T-cell (primary cell): ENCODE data around the gene TPD52L2. TPM values are rescaled to one million over a fixed set of nuclear protein-coding genes. Genes with fewer than 3 reads are reported as not detected.

ENCODE experiments used
- ATAC-seq, 4 experiments: fragments of 200-7000 bp in 3 of 4; fragments of 150-1000 bp in 1 of 4; cut with Tn5 transposase; replicated peaks in 1 of 4; 1 replicate in 3 of 4; 2 replicates in 1 of 4; pipeline ENCODE4 v1.10.0; 2021; ENCODE audit warnings: moderate library complexity in 3 of 4, mild to moderate bottlenecking in 2 of 4, moderate number of reproducible peaks in 1 of 4
- CTCF ChIA-PET, 2 donors: fragments of 300-600 bp; sonication (Branson Sonifier 250); formaldehyde crosslinking; loops; one replicate each; lab custom pipeline; 2022; ENCODE audit warnings: antibody characterized with exemption in 2 of 2; lab: Charles Lee
- POLR2A ChIA-PET, 2 donors: fragments of 300-600 bp; sonication (Branson Sonifier 250); formaldehyde crosslinking; loops; one replicate each; lab custom pipeline; 2022; ENCODE audit warnings: antibody characterized with exemption in 2 of 2; lab: Charles Lee
- DNase-seq, 35 experiments: peaks; one replicate each; pipeline versions ENCODE4 v3.0.0 to v3.0.0-alpha.2; 2013 to 2023
- H3K27ac ChIP-seq: one replicate; pipeline ENCODE4 v1.5.1; 2013; ENCODE audit warnings: low read length
- H3K27me3 ChIP-seq, 2 experiments: replicated peaks in 1 of 2; 1 replicate in 1 of 2; 2 replicates in 1 of 2; pipeline versions ENCODE4 v1.6.1 to v1.7.0; 2013; ENCODE audit warnings: low read length in 1 of 2, mixed read lengths in 1 of 2; ENCODE audit not compliant: control insufficient read depth in 2 of 2, insufficient read depth in 2 of 2; ENCODE audit errors: extremely low read depth in 1 of 2
- H3K36me3 ChIP-seq, 2 donors: 1 replicate in 1 of 2; 2 replicates in 1 of 2; pipeline versions ENCODE4 v1.6.1 to v1.7.0; 2013; ENCODE audit warnings: low read length in 1 of 2; ENCODE audit not compliant: control insufficient read depth in 2 of 2, insufficient read depth in 1 of 2; ENCODE audit errors: extremely low read depth in 1 of 2
- H3K4me1 ChIP-seq, 2 experiments: 1 replicate in 1 of 2; 2 replicates in 1 of 2; pipeline versions ENCODE4 v1.6.1 to v1.7.0; 2013; ENCODE audit warnings: low read length in 2 of 2, mixed read lengths in 1 of 2; ENCODE audit not compliant: insufficient read depth in 2 of 2, control insufficient read depth in 1 of 2; ENCODE audit errors: extremely low read depth in 1 of 2
- H3K4me3 ChIP-seq, 2 donors: 1 replicate in 1 of 2; 2 replicates in 1 of 2; pipeline versions ENCODE4 v1.5.1 to v1.7.0; 2013; ENCODE audit warnings: mild to moderate bottlenecking in 2 of 2, low read length in 1 of 2, moderate library complexity in 1 of 2; ENCODE audit not compliant: control insufficient read depth in 1 of 2; ENCODE audit errors: extremely low read depth in 1 of 2
- H3K9me3 ChIP-seq: 2 replicates; pipeline ENCODE4 v1.7.0; 2013
- H3K27ac Mint-ChIP-seq, 2 donors: one replicate each; pipeline ENCODE4 v1.8.0; 2020 to 2021; ENCODE audit warnings: mild to moderate bottlenecking in 2 of 2, mixed read lengths in 2 of 2
- H3K27me3 Mint-ChIP-seq, 2 donors: one replicate each; pipeline ENCODE4 v1.8.0; 2021 to 2022; ENCODE audit warnings: mixed read lengths in 2 of 2
- H3K36me3 Mint-ChIP-seq: one replicate; pipeline ENCODE4 v1.8.0; 2021; ENCODE audit warnings: mixed read lengths
- H3K4me1 Mint-ChIP-seq, 3 donors: one replicate each; pipeline ENCODE4 v1.8.0; 2020 to 2022; ENCODE audit warnings: mixed read lengths in 3 of 3, mild to moderate bottlenecking in 1 of 3
- H3K4me3 Mint-ChIP-seq, 3 donors: one replicate each; pipeline ENCODE4 v1.8.0; 2020 to 2022; ENCODE audit warnings: mild to moderate bottlenecking in 3 of 3, mixed read lengths in 3 of 3, moderate library complexity in 3 of 3
- H3K9me3 Mint-ChIP-seq, 3 donors: one replicate each; pipeline ENCODE4 v1.8.0; 2020 to 2022; ENCODE audit warnings: mixed read lengths in 3 of 3
- WGBS: methylation state at CpG from one replicate; pipeline ENCODE4 v1.1.5; 2013; ENCODE audit warnings: missing lambda C conversion rate; ENCODE audit not compliant: insufficient coverage; 5-methylcytosine and 5-hydroxymethylcytosine counted together
- total RNA-seq, 35 experiments: library from RNA in 6 of 35; stranded (reverse) in 6 of 35; fragments of 120-200 nt in 1 of 35; gene quantifications; one replicate each; pipeline versions ENCODE4 v1.2.1 to v1.2.4 and lab custom pipeline; 2013 to 2026

The TPD52L2 gene
- total RNA-seq, 5 donors from 2014 or later (not counting 1 experiment from before 2014, with no cell fraction given): 27.8 to 44.1 (median 39.3) TPM

GRCh38 chr20:63829603-63829944, 35.5 kb upstream of the TPD52L2 start:
- Histone ChIP-seq H3K36me3 (no peaks in the 10 kb centered on the region), H3K4me3 (peak overlapping the region; percentile 11 to 64), H3K27me3 (peaks cover 5 to 73% of the 10 kb centered on the region in 2 experiments), H3K4me1 (peaks cover 3 to 9% of the 10 kb centered on the region in 2 experiments), H3K27ac (no peak overlapping the region), H3K9me3 (no peaks in the 10 kb centered on the region)
- Mint-ChIP-seq H3K4me1 (peaks cover 9 to 11% (median 11%) of the 10 kb centered on the region in 3 donors), H3K4me3 (peak overlapping the region; percentile 77 to 85 (median 85)), H3K36me3 (no peaks in the 10 kb centered on the region), H3K9me3 (no peaks in the 10 kb centered on the region), H3K27me3 (peaks cover 30 to 57% of the 10 kb centered on the region in 2 donors), H3K27ac (peak overlapping the region in 1 of 2 donors; percentile 69)
- WGBS: 0% methylated on average over 5 of the region's 10 CpGs
- ATAC-seq (peak in 2 of 4 experiments; percentile 5 to 52), DNase-seq (no peak)
- CTCF ChIA-PET: no interaction called here
- POLR2A ChIA-PET: no interaction called here

GRCh38 chr20:63829945-63830835, 34.9 kb upstream of the TPD52L2 start:
- ATAC-seq (peak in 3 of 4 experiments; percentile 10 to 31 (median 23)), DNase-seq (no peak)

GRCh38 chr20:63830841-63831588, 34.1 kb upstream of the TPD52L2 start, which contains the start of gene ZBTB46:
ZBTB46 (minus strand) TSS chr20:63831264; CDS start chr20:63790757, 40,507 bp downstream.
- peak within 1 kb of the TSS; percentile 11 to 64 for H3K4me3 ChIP-seq
- H3K27ac ChIP-seq: no peak within 1 kb of the TSS
- peak in 2 of 4 experiments; percentile 43 to 62 for ATAC-seq
- no peaks in the 10 kb centered on the region for H3K9me3 ChIP-seq
- Mint-ChIP-seq H3K4me1 (peaks cover 9 to 11% (median 11%) of the 10 kb centered on the region in 3 donors), H3K36me3 (no peaks in the 10 kb centered on the region), H3K4me3 (peak within 1 kb of the TSS; percentile 77 to 85 (median 85)), H3K27me3 (peaks cover 22 to 49% of the 10 kb centered on the region in 2 donors), H3K9me3 (no peaks in the 10 kb centered on the region), H3K27ac (no peak within 1 kb of the TSS)
- no peaks in the 10 kb centered on the region for H3K36me3 ChIP-seq
- H3K27me3 ChIP-seq: peaks cover 5 to 69% of the 10 kb centered on the region in 2 experiments
- CTCF ChIA-PET: no interaction called here
- H3K4me1 ChIP-seq: peaks cover 3 to 9% of the 10 kb centered on the region in 2 experiments
- WGBS: under 1% methylated on average over 147 of the region's 147 CpGs
- no peak for DNase-seq
- POLR2A ChIA-PET: no interaction called here

More at GRCh38 chr20:63829945-63830835, 34.9 kb upstream of the TPD52L2 start:
- 2% methylated on average over 92 of the region's 99 CpGs for WGBS
- Histone ChIP-seq H3K4me1 (peaks cover 3 to 9% of the 10 kb centered on the region in 2 experiments), H3K9me3 (no peaks in the 10 kb centered on the region), H3K36me3 (no peaks in the 10 kb centered on the region), H3K27me3 (peaks cover 5 to 72% of the 10 kb centered on the region in 2 experiments), H3K4me3 (peak overlapping the region; percentile 11 to 64), H3K27ac (no peak overlapping the region)
- POLR2A ChIA-PET: interaction anchor here in 1 of 2 donors (0.6 kb wide), 1 partner anchor 45 kb away, joined by 6 read pairs; no protein-coding TSS in a partner anchor
- Mint-ChIP-seq H3K9me3 (no peaks in the 10 kb centered on the region), H3K4me3 (peak overlapping the region; percentile 77 to 85 (median 85)), H3K27me3 (peaks cover 30 to 57% of the 10 kb centered on the region in 2 donors), H3K27ac (peak overlapping the region in 1 of 2 donors; percentile 69), H3K4me1 (peaks cover 9 to 11% (median 11%) of the 10 kb centered on the region in 3 donors), H3K36me3 (no peaks in the 10 kb centered on the region)
- CTCF ChIA-PET: no interaction called here

- H3K36me3 Mint-ChIP-seq: no peaks in the 10 kb centered on the region
- H3K4me3 ChIP-seq: no peak overlapping the region
- WGBS: 1% methylated on average over 55 of the region's 55 CpGs
- H3K4me1 ChIP-seq: peaks cover 3 to 9% of the 10 kb centered on the region in 2 experiments
- no peaks in the 10 kb centered on the region for H3K9me3 Mint-ChIP-seq
- no peaks in the 10 kb centered on the region for H3K9me3 ChIP-seq
- no peak overlapping the region for H3K4me3 Mint-ChIP-seq
- POLR2A ChIA-PET: no interaction called here
- H3K36me3 ChIP-seq: no peaks in the 10 kb centered on the region
- H3K27ac Mint-ChIP-seq: no peak overlapping the region
- no peak for DNase-seq
- peaks cover 5 to 65% of the 10 kb centered on the region in 2 experiments for H3K27me3 ChIP-seq
- no peak overlapping the region for H3K27ac ChIP-seq
- CTCF ChIA-PET: no interaction called here
- ATAC-seq: peak in 2 of 4 experiments; percentile 19 to 20
- H3K27me3 Mint-ChIP-seq: peaks cover 20 to 44% of the 10 kb centered on the region in 2 donors
- H3K4me1 Mint-ChIP-seq: peaks cover 9 to 11% (median 11%) of the 10 kb centered on the region in 3 donors
Measured at GRCh38 chr20:63831646-63831992, 33.5 kb upstream of the TPD52L2 start.

GRCh38 chr20:63831993-63832686, 32.9 kb upstream of the TPD52L2 start:
- DNase-seq (no peak), ATAC-seq (peak in 2 of 4 experiments; percentile 23 to 29)
- Histone ChIP-seq H3K4me3 (no peak overlapping the region), H3K4me1 (peaks cover 3 to 9% of the 10 kb centered on the region in 2 experiments), H3K27me3 (peaks cover 5 to 62% of the 10 kb centered on the region in 2 experiments), H3K9me3 (no peaks in the 10 kb centered on the region), H3K27ac (no peak overlapping the region), H3K36me3 (no peaks in the 10 kb centered on the region)
- CTCF ChIA-PET: no interaction called here
- Mint-ChIP-seq H3K9me3 (no peaks in the 10 kb centered on the region), H3K4me3 (peak overlapping the region in 2 of 3 donors; percentile 45 to 58), H3K36me3 (no peaks in the 10 kb centered on the region), H3K27ac (no peak overlapping the region), H3K4me1 (peaks cover 9 to 11% (median 11%) of the 10 kb centered on the region in 3 donors), H3K27me3 (peaks cover 17 to 39% of the 10 kb centered on the region in 2 donors)
- POLR2A ChIA-PET: no interaction called here
- 28% methylated on average over 75 of the region's 76 CpGs for WGBS
